Umbilical cord (tissue), 2 donors: ENCODE data around the gene RHBDL2. TPM values are rescaled to one million over a fixed set of nuclear protein-coding genes. Genes with fewer than 3 reads are reported as not detected.
"Not testable (repeated sequence)": the region's sequence is repeated elsewhere in the genome, so short reads cannot be mapped to it uniquely, and the experiment has no call there.

Source experiments
- DNase-seq: peaks from one replicate; pipeline ENCODE4 v3.0.0-alpha.2; 2015; ENCODE audit warnings: low spot score
- total RNA-seq: library from RNA; depleted of rRNA; stranded (reverse); fragments of >200 nt; gene quantifications from one replicate; pipeline ENCODE4 v1.2.3, GENCODE V29; 2014; ENCODE audit warnings: low replicate concordance; ENCODE audit not compliant: insufficient read depth

Gene RHBDL2
- total RNA-seq, 1 donor from 2014 or later: not detected

- no peak for DNase-seq
Observed at GRCh38 chr1:38938722-38939260, 2.8 kb downstream of the RHBDL2 start.

DNA sequence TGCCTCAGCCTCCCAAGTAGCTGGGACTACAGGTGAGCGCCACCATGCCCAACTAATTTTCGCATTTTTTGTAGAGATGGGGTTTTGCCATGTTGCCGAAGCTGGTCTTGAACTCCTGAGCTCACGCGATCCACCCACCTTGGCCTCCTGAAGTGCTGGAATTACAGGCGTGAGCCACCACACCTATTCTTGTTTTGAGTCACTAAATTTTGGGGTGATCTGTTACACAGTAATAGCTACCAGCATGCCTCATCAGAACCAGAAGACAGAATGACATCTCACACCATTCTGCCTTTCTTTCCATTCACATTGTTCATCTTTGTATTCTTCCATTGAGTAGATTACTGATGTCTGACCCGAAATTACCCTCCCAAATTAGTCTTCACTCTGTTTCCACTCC is 9.1 kb downstream of the RHBDL2 start:
- no peak for DNase-seq

GRCh38 chr1:38929476-38929875 is 12.2 kb downstream of the RHBDL2 start:
- DNase-seq: no peak

DNA sequence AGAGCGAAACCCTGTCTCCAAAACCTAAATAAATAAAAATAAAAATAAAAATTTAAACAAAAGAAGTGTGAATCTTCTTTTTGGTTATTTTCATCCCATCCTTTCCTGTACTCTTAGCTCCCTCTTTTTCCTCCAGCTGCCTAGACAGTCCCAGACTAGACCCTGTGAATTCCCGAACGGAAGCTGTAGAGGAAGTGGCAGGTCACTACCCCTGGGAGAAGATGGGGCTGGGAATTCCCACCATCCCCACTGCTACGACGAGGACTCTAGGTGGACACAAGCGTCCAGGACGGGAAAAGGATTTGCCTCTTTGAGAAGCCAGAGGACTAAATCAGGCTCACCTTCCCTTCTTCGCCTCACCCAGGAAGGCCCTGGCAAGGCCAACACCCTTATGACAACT is 12.6 kb downstream of the RHBDL2 start:
- no peak for DNase-seq

DNA sequence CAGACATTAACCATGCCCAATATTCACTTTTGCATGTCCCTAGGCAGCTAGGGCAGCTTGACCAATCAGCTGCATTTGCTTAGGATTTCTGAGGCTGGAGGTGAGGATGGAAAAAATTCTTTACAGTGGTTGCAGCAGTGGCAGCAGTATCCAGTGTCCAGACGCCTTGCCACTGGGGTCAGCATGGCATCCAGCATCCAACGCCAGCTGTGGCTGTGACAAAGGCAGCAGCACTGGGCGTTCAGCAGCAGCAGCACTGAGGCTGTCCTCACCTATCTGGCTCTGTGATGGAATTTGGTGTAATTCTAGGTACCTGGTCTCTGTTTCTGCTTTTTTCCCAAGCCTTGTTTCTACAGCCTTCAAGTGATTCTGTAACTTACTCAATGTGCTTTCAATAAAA is 15.5 kb downstream of the RHBDL2 start:
- DNase-seq: no peak

GRCh38 chr1:38925391-38925790 is 16.2 kb downstream of the RHBDL2 start:
- no peak for DNase-seq

DNA sequence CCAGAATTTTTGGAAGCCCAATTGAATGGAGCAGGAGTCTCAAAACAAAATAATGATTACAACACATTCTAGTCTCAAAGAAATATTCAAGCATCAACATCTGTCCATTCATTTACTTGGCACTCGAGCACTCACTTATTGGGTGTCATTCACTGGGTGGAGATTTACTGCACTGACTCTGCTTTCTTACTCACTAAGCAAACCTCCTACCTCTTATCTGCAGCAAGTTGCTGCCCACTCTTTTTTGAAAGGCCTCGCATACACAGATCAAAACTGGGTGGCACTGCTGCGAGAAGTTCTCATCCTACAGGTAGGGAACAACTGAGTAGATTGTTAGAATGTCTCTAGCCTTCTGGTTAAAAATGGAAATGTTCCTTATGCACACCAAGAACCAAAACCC is 18.0 kb downstream of the RHBDL2 start:
- DNase-seq: no peak

DNA sequence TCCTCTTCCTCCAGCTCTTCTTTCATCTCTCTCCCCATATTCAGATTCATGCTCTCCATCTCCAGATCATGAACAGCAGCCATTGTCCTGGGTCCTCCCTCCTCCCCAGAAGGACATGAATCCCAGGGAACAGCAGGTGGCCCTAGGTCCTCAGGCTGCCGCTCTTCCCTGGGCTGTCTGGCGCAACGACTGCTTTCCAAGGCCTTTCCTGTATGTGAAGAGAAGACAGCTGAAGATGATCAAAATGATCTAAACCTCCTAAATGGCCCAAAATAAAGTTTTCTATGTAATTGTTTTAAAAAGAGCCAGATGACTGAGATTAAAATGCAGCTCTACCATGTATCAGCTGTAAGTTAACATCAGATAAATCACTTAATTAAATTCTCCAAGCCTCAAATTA is 22.5 kb downstream of the RHBDL2 start:
- no peak for DNase-seq

DNA sequence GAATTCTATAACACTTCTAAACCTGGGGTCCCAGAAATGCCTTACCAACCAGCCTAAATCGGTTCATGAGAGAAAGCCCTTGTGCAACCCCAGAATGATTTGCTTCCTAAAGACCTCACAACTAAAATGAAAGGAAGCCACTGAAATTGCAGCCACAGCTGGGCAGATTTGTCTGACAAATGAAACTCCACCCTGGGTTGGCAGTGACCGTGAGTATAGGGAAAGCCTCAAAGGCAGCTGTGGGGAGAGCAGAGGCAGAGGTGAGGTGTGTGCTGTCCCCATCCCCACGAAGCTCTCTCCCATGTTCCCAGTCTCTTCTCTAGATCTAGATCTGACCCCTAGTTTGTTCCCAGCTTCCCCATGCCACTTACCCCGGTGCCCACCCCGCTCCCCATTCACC is 23.1 kb downstream of the RHBDL2 start:
- no peak for DNase-seq

DNA sequence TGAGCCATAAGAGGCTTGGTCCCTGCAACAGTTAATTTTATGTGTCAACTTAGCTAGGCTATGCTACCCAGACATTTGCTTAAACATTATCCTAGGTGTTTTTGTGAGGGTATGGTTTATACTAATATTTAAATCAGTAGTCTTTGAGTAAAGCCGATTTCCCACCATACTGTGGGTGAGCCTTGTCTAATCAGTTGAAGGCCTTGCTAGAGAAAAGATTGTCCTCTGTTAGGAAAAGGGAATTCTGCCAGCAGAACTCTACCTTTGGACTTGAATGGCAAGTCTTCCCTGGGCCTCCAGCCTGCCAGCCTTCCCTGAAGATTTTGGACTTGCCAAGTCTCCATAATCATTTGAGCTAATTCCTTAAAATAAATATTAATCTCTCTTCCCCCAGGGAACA is 23.9 kb downstream of the RHBDL2 start:
- no peak for DNase-seq

GRCh38 chr1:38917337-38917736 is 24.3 kb downstream of the RHBDL2 start:
- DNase-seq: no peak

- no peak for DNase-seq
Observed at GRCh38 chr1:38915352-38915948, 26.2 kb downstream of the RHBDL2 start.

- not testable (repeated sequence) for DNase-seq
Observed at GRCh38 chr1:38914908-38915307, 26.7 kb downstream of the RHBDL2 start.

DNA sequence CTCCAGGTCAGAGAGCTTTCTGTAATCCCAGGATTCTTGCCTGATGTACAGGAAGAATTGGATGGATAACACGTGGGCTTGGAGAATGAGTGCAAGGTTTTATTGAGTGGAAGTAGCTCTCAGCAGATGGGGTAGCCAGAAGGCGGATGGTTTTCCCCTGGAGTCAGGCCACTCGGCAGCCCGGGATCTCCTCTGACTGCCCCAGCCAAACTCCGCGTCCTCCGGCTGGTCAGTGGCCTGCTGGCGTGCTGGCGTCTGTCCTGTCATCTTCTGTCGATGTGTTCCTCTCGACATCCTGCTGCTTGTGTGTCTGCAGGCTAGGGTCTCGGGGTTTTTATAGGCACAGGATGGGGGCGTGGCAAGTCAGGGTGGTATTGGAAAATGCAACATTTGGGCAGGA is 32.8 kb downstream of the RHBDL2 start:
- DNase-seq: no peak

DNA sequence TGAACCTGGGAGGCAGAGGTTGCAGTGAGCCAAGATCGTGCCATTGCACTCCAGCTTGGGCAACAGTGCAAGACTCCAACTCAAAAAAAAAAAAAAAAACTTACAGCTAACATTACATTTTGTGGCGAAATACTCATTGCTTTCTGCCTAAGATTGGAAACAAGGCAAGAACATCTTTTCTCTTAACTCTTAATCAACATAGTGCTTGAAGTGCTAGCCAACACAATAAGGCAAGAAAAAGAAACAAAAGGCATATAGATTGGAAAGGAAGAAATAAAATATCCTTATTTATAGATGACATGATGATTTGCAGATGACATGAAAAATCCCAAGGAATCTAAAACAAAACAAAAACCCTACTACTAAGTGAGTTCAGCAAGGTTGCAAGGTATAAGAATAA is 35.6 kb downstream of the RHBDL2 start:
- DNase-seq: no peak

GRCh38 chr1:38899560-38899959 is 42.1 kb downstream of the RHBDL2 start:
- no peak for DNase-seq

DNA sequence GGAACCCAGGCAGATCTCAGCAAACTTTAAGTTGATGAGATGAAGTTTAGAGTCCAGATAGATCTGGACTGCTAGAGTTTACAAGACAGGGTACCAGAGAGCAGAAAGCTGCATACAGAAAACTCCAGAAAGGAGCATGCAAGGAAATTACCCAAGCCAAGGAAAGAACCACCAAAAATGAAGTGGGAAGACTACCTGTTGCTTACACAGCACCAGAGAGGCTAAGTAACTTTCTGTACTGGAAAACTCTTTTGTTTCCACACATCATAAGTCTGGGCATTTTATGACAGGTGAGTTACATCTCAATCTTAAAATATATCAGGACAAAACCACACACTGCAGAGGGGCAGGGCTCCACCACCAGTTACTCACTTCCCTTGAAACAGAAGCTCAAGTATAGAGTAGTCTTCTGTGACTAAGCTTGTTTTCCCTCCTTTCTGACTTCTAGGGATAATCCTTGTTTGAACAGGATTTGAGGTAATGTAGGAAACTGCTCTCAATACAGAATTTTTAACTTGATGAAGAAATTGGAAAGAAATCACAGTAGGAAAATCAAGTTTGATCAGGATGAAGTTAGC is 42.9 kb downstream of the RHBDL2 start:
- DNase-seq: no peak

- no peak for DNase-seq
Observed at GRCh38 chr1:38896169-38896568, 45.5 kb downstream of the RHBDL2 start.

- DNase-seq: no peak
Observed at GRCh38 chr1:38892976-38893375, 48.7 kb downstream of the RHBDL2 start.

GRCh38 chr1:38891753-38892152 is 49.9 kb downstream of the RHBDL2 start:
- DNase-seq: no peak

DNA sequence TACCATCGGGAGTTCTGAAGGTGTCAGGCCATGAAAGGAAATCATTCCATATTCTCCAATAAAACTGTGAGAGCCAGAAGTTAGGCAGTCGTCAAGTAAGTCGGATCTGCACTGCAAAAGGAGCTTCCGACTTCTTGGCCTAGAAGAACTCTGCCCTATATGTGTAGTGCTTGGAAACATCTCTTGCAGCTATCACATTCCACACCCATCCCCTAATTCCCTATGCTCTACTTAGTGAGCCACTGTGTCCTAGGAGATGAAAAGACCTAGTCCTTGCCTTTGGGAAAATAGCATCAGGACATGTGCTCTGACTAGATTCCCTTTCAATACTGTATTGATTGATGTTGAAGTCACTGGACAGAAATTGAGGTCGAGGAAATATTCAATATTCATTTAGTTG is 52.0 kb downstream of the RHBDL2 start:
- DNase-seq: no peak

- DNase-seq: no peak
Observed at GRCh38 chr1:38888423-38889333, 53.0 kb downstream of the RHBDL2 start.

DNA sequence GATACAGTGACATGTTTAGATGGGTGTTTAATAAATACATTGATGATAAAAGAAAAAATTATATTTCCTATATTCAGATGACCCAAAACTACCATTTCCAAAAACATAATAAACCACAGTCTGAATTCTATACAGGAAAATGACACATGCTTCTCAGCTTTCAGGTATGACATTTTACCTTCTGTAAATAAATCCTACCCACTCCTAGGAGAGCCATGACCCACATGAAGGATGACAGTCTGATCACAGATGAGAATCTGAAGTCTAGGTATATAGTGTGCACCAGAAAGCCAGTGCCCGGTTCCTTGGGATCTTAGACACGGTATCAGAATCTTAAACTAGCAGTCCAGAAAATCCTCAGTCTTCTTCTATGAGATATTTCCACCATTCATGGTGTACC is 56.5 kb downstream of the RHBDL2 start:
- DNase-seq: no peak
